ENCODE results near the gene GDAP2. TPM values are rescaled to one million over a fixed set of nuclear protein-coding genes. Genes with fewer than 3 reads are reported as not detected.

The GDAP2 gene
- polyA plus RNA-seq, 1 donor, result 7.2 TPM

Other genes with a start within 250 kb of the GDAP2 start
- 22.1 TPM for gene WDR3, start 118 bp upstream of the GDAP2 start, polyA plus RNA-seq (ENCODE audit: insufficient read length)

All from forelimb muscle (tissue), 1 donor.